Stimulated activated CD4-positive, alpha-beta T cell treated with anti-CD3 and anti-CD28 coated beads, Interleukin-1b, Interleukin-23, amount 100 ng/mL, for 4 hours (primary cell): Measurements from ENCODE around the gene AANAT.

Experiments
- DNase-seq, 2 donors: peaks; one replicate each; pipeline ENCODE4 v3.0.0-alpha.2; 2020; ENCODE audit warnings: low read depth in 2 of 2

AANAT gene

DNA sequence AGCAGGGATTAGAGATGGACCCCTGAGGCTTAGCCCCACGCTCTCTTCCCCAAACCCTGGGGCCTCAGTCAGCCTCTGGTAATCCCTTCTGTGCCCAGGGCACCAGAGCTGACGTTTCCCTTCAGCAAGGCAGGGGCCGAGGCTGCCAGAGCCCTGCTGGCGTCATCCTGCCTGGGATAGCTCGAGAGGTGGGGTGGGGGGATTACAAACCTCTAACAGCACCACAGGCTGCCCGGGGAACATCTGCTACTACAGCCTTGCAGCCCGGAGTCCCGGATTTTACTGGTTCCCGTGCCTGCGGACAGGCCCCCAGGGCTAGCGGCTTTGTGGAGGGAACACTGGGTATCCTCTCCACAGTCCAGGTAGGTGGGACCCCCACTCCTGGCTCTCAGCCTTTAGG, at the start of gene AANAT:
Gene AANAT, plus strand, starts transcription at position 238 of the 400 bp plus-strand sequence. CDS start 1,144 bp downstream, outside the sequence.
- no peak for DNase-seq

GRCh38 chr17:76419576-76420260, 47.7 kb upstream of the AANAT start:
- DNase-seq: no peak

- DNase-seq: no peak
Measured at GRCh38 chr17:76420356-76421043, 46.9 kb upstream of the AANAT start.

DNA sequence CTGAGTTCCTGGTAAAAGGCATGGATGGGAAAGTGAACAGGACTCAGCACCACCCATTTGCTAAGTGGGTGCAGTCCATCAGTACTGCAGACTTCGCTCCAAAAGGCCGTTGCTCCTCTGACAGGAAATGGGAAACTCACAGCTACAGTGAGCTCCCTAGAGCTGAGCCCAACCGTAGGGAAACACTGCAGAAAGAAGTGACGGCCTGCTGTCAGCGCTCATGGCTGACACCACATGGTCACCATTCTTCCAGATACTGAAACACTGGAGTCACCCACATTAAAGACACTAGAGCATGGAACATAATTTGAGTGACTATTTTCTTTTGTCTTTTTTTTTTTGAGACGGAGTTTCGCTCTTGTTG, 46.4 kb upstream of the AANAT start:
- DNase-seq: no peak

DNA sequence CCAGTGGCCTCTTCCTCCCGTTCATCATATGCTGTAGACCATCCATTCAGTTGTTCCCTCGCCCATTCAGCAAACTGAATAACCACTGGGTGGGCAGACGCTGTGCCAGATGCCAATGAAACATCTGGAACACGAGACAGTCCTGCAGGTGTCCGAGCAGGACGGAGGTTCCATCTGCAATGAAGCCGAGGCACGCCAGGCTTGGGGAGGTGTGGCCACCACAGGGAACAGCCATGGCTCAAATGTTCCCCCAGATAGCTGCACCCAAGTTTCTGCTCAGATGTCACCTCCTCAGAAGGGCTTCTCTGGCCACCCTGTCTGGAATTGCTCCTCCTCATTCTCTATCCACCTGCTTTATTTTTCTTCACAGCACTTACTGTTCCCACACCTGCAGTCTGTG, 45.0 kb upstream of the AANAT start:
- DNase-seq: no peak

DNA sequence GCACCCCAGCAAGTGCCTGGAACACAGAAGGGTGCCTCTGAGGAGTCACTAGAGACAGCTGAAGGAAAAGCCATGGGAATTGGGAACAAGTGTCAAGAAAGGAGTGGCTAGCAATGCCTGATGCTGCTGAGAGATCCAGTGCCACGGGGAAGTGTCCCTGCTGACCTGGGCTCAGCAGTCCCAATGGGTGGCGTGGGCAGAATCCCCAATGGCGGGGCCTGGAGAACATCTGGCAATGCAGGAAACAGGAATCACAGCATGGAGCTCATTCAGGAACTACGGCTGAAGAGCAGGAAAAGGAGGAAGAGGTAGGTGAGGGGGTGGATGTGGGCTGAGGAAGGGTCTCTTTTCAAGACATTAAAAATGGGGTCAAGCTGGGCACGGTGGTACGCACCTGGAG, 44.5 kb upstream of the AANAT start:
- DNase-seq: no peak

GRCh38 chr17:76426853-76427252, 40.5 kb upstream of the AANAT start:
- no peak for DNase-seq

GRCh38 chr17:76427501-76428231, 39.7 kb upstream of the AANAT start:
- DNase-seq: no peak

GRCh38 chr17:76428511-76428910, 38.9 kb upstream of the AANAT start:
- no peak for DNase-seq

DNA sequence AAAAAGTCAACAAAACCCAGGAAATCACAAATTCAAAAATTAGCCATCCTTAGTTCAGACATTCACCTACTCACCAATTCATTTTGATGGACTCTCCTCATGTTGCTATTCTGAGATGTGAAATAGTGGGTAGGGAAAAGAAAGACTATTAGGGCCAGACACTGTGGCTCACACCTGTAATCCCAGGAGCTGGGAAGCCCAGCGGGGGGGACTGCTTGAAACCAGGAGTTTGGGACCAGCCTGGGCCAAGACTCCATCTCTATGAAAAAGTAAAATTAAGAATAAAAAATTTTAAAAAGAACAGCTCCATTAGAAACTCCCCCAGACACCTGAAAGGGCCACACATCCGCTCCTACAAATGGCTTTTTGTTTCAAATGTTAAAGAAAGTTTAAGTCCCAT, 35.9 kb upstream of the AANAT start:
- DNase-seq: no peak

- no peak for DNase-seq
Measured at GRCh38 chr17:76432004-76432403, 35.4 kb upstream of the AANAT start.

GRCh38 chr17:76432712-76433336, 34.6 kb upstream of the AANAT start:
- DNase-seq: no peak

DNA sequence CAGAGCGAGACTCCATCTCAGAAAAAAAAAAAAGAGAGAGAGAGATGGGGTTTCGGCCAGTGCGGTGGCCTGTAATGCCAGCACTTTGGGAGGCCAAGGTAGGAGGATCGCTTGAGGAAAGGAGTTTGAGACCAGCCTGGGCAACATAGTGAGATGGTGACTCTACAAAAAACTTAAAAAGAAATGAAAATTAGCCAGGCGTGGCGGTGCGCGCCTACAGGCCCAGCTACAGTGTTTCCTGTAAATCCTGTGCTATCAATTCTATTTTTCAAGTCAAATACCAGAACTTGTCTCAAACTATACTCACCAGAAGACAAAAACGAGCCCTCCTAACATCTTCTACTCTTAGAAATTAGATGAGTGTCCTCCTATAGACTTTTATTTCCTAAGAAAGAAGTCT, 33.7 kb upstream of the AANAT start:
- DNase-seq: no peak

DNA sequence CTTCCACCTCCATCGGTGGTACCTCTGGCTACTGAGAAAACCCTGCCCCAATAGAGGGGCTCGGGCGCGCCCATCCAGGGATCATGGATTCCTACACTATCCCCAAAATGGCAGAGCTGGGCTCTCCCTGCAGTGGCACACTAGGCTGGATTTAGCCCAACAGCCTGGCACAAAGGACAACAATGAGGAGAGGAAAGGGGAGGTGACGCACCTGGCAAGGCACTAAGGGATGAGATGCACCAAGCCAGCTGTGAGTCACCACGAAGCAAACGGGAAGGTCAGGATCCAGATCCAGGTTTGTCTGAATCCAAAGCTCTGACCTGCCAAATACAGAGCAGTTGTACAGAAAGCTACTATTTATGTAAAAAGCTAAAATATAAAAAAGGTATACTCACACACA, 32.5 kb upstream of the AANAT start:
- DNase-seq: no peak

DNA sequence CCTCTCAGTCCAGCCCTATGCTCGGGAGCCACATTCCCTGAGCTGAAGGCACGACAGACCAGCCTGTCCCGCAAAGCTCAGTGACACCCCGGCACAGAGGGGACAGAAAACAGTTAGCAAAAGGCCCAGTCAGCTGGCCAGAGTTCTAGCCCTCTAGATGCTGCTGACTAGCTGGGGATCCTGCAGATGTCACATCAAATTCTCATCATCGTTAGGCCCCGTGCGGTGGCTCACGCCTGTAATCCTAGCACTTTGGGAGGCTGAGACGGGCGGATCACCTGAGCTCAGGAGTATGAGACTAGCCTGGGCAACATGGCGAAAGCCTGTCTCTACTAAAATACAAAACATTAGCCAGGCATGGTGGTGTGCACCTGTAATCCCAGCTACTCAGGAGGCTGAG, 31.7 kb upstream of the AANAT start:
- no peak for DNase-seq

- DNase-seq: no peak
Measured at GRCh38 chr17:76437467-76438402, 29.7 kb upstream of the AANAT start.

GRCh38 chr17:76438906-76439305, 28.5 kb upstream of the AANAT start:
- DNase-seq: no peak

GRCh38 chr17:76439314-76439928, 28.0 kb upstream of the AANAT start:
- DNase-seq: no peak

- no peak for DNase-seq
Measured at GRCh38 chr17:76440751-76441362, 26.5 kb upstream of the AANAT start.

GRCh38 chr17:76441686-76442340, 25.6 kb upstream of the AANAT start:
- DNase-seq: no peak
